GM23248 (cell line): ENCODE results near the gene BAG2. TPM values are rescaled to one million over a fixed set of nuclear protein-coding genes. Genes with fewer than 3 reads are reported as not detected.

Experiments used
- DNase-seq: peaks from one replicate; pipeline ENCODE4 v3.0.0-alpha.2; 2015
- H2AFZ ChIP-seq: fragments of 200-600 bp; sonication (generic); 2 replicates; pipeline ENCODE4 v1.6.1; 2016; ENCODE audit warnings: antibody characterized with exemption
- H3F3A ChIP-seq: fragments of 200-600 bp; sonication (generic); 2 replicates; pipeline ENCODE4 v1.6.1; 2016; ENCODE audit warnings: mild to moderate bottlenecking, antibody characterized with exemption, mixed run types; ENCODE audit not compliant: insufficient read depth
- H3K27ac ChIP-seq: fragments of 200-600 bp; sonication (generic); 2 replicates; pipeline ENCODE4 v1.5.1; 2016; ENCODE audit warnings: mild to moderate bottlenecking
- H3K27me3 ChIP-seq: fragments of 200-600 bp; sonication (generic); replicated peaks from 2 replicates; pipeline ENCODE4 v1.6.1; 2016; ENCODE audit warnings: mild to moderate bottlenecking; ENCODE audit not compliant: insufficient read depth
- H3K36me3 ChIP-seq: fragments of 200-600 bp; sonication (generic); 2 replicates; pipeline ENCODE4 v1.6.1; 2016; ENCODE audit warnings: low read depth, mild to moderate bottlenecking
- H3K4me1 ChIP-seq: fragments of 200-600 bp; sonication (generic); 2 replicates; pipeline ENCODE4 v1.6.1; 2016; ENCODE audit warnings: mild to moderate bottlenecking; ENCODE audit not compliant: insufficient read depth
- H3K4me2 ChIP-seq: fragments of 200-600 bp; sonication (generic); one replicate; pipeline ENCODE4 v1.6.1; 2016; ENCODE audit warnings: mild to moderate bottlenecking; ENCODE audit not compliant: unreplicated experiment
- H3K4me3 ChIP-seq: fragments of 200-600 bp; sonication (generic); 2 replicates; pipeline ENCODE4 v1.5.1; 2016; ENCODE audit warnings: mild to moderate bottlenecking
- H3K79me2 ChIP-seq: fragments of 200-600 bp; sonication (generic); 2 replicates; pipeline ENCODE4 v1.6.1; 2016; ENCODE audit warnings: mild to moderate bottlenecking; ENCODE audit not compliant: insufficient read depth
- H3K9ac ChIP-seq: fragments of 200-600 bp; sonication (generic); 2 replicates; pipeline ENCODE4 v1.6.1; 2016; ENCODE audit warnings: mild to moderate bottlenecking
- H3K9me2 ChIP-seq: fragments of 200-600 bp; sonication (generic); 2 replicates; pipeline ENCODE4 v1.6.1; 2016; ENCODE audit warnings: mixed run types, mild to moderate bottlenecking, moderate library complexity; ENCODE audit not compliant: insufficient read depth
- H3K9me3 ChIP-seq: fragments of 200-600 bp; sonication (generic); one replicate; pipeline ENCODE4 v1.6.1; 2017; ENCODE audit warnings: low read depth
- H4K20me1 ChIP-seq: fragments of 200-600 bp; sonication (generic); 2 replicates; pipeline ENCODE4 v1.6.0; 2016; ENCODE audit not compliant: insufficient read depth
- EZH2 ChIP-seq: fragments of 200-600 bp; sonication (generic); IDR thresholded peaks from 2 replicates; pipeline ENCODE4 v1.6.1; 2018; ENCODE audit warnings: antibody characterized with exemption, mild to moderate bottlenecking; ENCODE audit not compliant: insufficient read depth, poor library complexity, severe bottlenecking
- EZH2phosphoT487 ChIP-seq: fragments of 200-600 bp; sonication (generic); IDR thresholded peaks from 2 replicates; pipeline ENCODE4 v1.6.1; 2018; ENCODE audit warnings: antibody characterized with exemption, moderate library complexity, mild to moderate bottlenecking, low read depth; ENCODE audit not compliant: insufficient read depth
- WGBS, 2 experiments: methylation state at CpG; one replicate each; pipeline ENCODE4 v1.1.6; 2015 to 2017; ENCODE audit warnings: low lambda C conversion rate in 2 of 2, low coverage in 1 of 2; ENCODE audit errors: missing lambda C conversion rate in 2 of 2; 5-methylcytosine and 5-hydroxymethylcytosine counted together
- in situ Hi-C: fragments of 300-500 bp; cut with MboI; formaldehyde crosslinking; loops from 2 replicates; pipeline ENCODE4 v1.15.0; 2020
- polyA plus RNA-seq: library from polyadenylated mRNA; unstranded; fragments of >200 nt; fragmentation: Nextera tagmentation; extraction: Ambion mirVana; gene quantifications from 2 replicates; pipeline ENCODE4 v1.2.1, GENCODE V29; 2016
- total RNA-seq: library from RNA; depleted of rRNA; stranded (reverse); fragments of >200 nt; shearing (Covaris generic); gene quantifications from 2 replicates; pipeline ENCODE4 v1.2.3, GENCODE V29; 2014

Gene BAG2
- total and polyA plus RNA-seq, 2 experiments from 2014 or later = 33.4 to 40.1 TPM

GRCh38 chr6:57173886-57174510, 1.9 kb downstream of the BAG2 start:
- H3K27me3 ChIP-seq = no peaks in the 10 kb centered on the region
- DNase-seq = peak; percentile 84
- WGBS, 2 experiments = 0 to 1% methylated on average over 5 of the region's 5 CpGs
- in situ Hi-C loops = no loop called here
- peak overlapping the region; percentile 96 for H3K9ac ChIP-seq
- no peak for TF ChIP-seq EZH2phosphoT487
- peaks cover 49% of the 10 kb centered on the region for H3K4me1 ChIP-seq
- peak overlapping the region; percentile 84 for H3K27ac ChIP-seq
- H3F3A ChIP-seq = peaks cover 70% of the 10 kb centered on the region
- no peaks in the 10 kb centered on the region for H3K9me3 ChIP-seq
- H4K20me1 ChIP-seq = no peaks in the 10 kb centered on the region
- H3K79me2 ChIP-seq = peaks cover 79% of the 10 kb centered on the region
- 0 out of 2 replicates have a peak, but pooled peaks cover 3% of the 10 kb centered on the region for H3K36me3 ChIP-seq
- 0 out of 2 replicates have a peak overlapping the region, but pooled peaks have one; percentile 83 for H2AFZ ChIP-seq
- H3K9me2 ChIP-seq = no peaks in the 10 kb centered on the region
- peak overlapping the region; percentile 94 for H3K4me2 ChIP-seq
- H3K4me3 ChIP-seq = peak overlapping the region; percentile 98

- WGBS, 2 experiments = 41 to 45% methylated on average over 3 of the region's 3 CpGs
- Histone ChIP-seq H3K9ac (peak overlapping the region; percentile 96), H3F3A (peaks cover 74% of the 10 kb centered on the region), H3K4me1 (peaks cover 54% of the 10 kb centered on the region), H3K9me3 (no peaks in the 10 kb centered on the region), H4K20me1 (no peaks in the 10 kb centered on the region), H3K27ac (peak overlapping the region; percentile 84), H3K27me3 (no peaks in the 10 kb centered on the region), H3K36me3 (0 out of 2 replicates have a peak, but pooled peaks cover 3% of the 10 kb centered on the region), H3K9me2 (no peaks in the 10 kb centered on the region), H3K79me2 (peaks cover 84% of the 10 kb centered on the region), H3K4me2 (peak overlapping the region; percentile 94), H2AFZ (no peak overlapping the region), H3K4me3 (peak overlapping the region; percentile 98)
- DNase-seq = no peak
- in situ Hi-C loops = no loop called here
- TF ChIP-seq EZH2phosphoT487 = no peak
- no peak for TF ChIP-seq EZH2
Observed at GRCh38 chr6:57174511-57174907, 2.4 kb downstream of the BAG2 start.

GRCh38 chr6:57177545-57178265, 5.6 kb downstream of the BAG2 start:
- in situ Hi-C loops = loop anchor here (5.0 kb wide), 1 partner anchor 140 kb away; the partner anchor contains the start of gene PRIM2
- peak overlapping the region; percentile 44 for H3K9ac ChIP-seq

GRCh38 chr6:57180596-57180995, 8.5 kb downstream of the BAG2 start:
- Histone ChIP-seq H3K9me3 (no peaks in the 10 kb centered on the region), H3K27ac (peak overlapping the region; percentile 12; the same call in 1 of the 2 replicates), H3K4me2 (no peak overlapping the region), H3K4me1 (peaks cover 46% of the 10 kb centered on the region), H3K27me3 (no peaks in the 10 kb centered on the region), H4K20me1 (no peaks in the 10 kb centered on the region), H3K4me3 (no peak overlapping the region), H3K79me2 (peaks cover 97% of the 10 kb centered on the region), H2AFZ (no peak overlapping the region), H3K36me3 (peaks cover 44% of the 10 kb centered on the region), H3K9me2 (no peaks in the 10 kb centered on the region), H3K9ac (no peak overlapping the region), H3F3A (peaks cover 95% of the 10 kb centered on the region)
- no peak for TF ChIP-seq EZH2phosphoT487
- in situ Hi-C loops = no loop called here
- WGBS, 2 experiments = 94 to 98% methylated on average over 3 of the region's 3 CpGs
- DNase-seq = no peak

More at GRCh38 chr6:57177545-57178265, 5.6 kb downstream of the BAG2 start:
- no peak for TF ChIP-seq EZH2
- TF ChIP-seq EZH2phosphoT487 = no peak
- H3K4me1 ChIP-seq = peaks cover 51% of the 10 kb centered on the region
- peak overlapping the region; percentile 33 for H2AFZ ChIP-seq
- H4K20me1 ChIP-seq = no peaks in the 10 kb centered on the region
- no peaks in the 10 kb centered on the region for H3K27me3 ChIP-seq
- no peaks in the 10 kb centered on the region for H3K9me3 ChIP-seq
- peaks cover 99% of the 10 kb centered on the region for H3K79me2 ChIP-seq
- 19 to 27% methylated on average over 11 of the region's 11 CpGs for WGBS, 2 experiments
- H3K36me3 ChIP-seq = peaks cover 18% of the 10 kb centered on the region
- H3F3A ChIP-seq = peaks cover 94% of the 10 kb centered on the region
- no peaks in the 10 kb centered on the region for H3K9me2 ChIP-seq
- peak overlapping the region; percentile 94 for H3K4me2 ChIP-seq
- peak overlapping the region; percentile 54 for H3K27ac ChIP-seq
- DNase-seq = peak; percentile 67
- H3K4me3 ChIP-seq = peak overlapping the region; percentile 54
